ENCODE results near the gene NCF2.

Gene NCF2

DNA sequence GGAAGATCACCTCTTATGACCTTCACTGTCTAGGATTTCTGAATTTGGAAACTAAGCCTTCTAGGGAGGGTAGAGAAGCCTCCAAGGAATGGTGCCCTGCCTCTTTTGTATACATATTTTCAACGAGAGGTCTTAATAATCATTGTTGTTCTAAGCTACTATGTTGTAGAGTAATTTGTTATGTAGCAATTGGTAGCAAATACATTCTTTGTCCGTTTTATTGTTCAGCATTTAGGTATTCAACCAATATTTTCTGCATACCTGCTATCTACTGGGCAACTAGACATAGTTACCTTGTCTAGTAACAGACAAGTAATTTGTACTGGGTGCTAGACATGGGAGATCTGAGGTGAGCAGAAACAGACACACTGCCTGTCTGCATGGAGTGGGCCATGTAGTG, 20.8 kb upstream of the NCF2 start:
- FAIRE-seq, result no peak

DNA sequence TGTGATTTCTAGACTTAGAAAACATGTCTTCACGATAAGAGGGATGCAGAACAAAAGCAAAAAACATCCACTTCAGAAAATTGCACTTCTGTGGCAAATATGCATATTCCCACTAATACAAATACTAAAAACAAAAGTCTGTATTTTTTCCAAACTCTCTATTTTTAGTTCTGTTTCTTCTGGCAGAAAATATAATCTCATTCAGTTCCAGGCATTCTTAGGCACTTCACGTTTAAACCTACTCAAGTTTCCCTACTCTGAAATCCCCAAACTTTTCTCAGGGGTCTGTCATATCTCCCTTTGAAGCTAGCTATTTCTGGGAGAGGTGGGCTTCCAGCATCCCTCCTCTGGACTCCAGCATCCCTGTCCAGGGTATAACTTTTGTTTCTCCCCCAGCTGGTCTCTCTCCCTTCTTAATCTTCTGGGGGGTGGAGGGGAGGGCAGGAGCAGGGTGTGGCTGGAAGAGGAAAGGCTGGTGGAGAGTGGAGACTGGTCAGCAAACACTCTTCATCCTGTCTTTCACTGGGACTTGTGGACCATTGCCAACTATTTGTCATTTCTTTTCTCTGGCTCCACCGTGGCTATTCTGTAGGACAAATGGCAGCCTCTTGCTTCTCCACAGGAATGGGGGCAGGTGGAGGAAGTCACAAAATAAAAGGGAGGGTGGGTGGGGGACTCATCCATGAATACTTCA, 19.6 kb upstream of the NCF2 start:
- FAIRE-seq, result no peak

DNA sequence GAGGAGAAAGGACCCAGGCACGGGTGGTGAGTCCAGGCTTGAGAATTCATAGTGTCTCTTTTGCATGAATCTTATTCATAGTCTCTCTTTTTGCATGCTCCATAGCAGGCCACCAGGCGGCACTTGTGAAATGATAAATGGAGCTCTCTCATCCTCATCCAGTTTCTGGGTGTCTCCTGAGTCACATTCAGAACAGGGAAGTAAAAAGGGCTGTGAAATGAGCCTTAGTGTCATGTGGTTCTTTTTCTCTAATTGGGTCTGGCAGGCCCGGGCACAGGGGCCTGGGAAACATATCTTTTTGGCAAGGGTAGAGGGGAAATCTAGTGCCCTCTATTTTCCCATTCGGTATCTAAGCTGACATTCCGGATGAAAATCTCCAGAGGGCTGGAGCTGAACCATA, 19.1 kb upstream of the NCF2 start:
- no peak for FAIRE-seq

DNA sequence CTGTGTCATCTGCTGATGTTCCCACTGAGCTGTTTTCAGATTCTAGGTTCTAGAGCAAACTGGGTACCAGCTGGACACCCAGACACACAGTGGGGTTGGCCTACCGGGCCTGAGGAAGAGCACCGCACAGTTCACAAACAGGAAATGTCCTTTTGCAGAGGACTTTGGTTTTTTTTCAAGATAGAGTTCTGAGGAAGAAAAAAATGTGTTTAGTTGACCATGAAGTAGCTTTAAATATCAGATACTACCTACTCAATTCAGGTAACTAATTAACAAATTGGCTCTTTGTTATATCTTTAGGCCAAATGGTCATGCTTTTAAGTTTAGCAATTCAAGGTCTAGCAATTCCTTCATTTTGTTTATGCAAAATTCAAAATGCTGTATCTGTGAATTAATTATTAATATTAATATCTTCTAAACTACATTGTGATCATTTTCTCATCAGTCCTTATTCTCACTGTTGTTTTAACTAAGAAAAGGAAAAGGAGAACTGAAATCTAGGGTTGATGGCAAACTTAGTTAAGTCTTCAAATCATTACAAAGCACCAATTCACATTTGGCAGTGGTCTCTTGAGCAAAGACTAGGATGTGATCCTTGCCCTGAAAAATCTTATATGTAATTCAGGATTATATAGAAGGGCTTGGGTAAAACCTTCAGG, 17.2 kb upstream of the NCF2 start:
- FAIRE-seq, result no peak

GRCh38 chr1:183605904-183606303, 15.6 kb upstream of the NCF2 start:
- FAIRE-seq, result no peak

DNA sequence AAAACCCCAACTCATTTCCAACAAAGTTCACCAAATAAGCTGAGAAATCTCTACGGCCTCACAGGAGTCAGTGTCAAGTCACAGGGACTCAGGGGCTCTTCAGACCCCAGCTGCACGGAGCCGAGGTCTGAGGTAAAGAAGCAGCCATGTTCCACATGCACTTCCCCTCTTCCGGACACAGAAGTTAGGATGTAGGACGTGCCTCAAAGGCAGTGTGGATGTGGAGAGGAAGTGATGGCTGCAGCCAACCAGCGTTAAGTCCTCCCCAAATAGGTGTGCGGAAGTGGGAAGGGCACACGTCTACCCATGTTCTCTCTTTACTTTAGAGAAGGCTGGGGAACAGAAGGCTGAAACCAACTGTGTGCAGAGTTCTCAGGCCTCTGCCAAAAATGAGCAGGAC, 14.6 kb upstream of the NCF2 start:
- FAIRE-seq, result no peak

DNA sequence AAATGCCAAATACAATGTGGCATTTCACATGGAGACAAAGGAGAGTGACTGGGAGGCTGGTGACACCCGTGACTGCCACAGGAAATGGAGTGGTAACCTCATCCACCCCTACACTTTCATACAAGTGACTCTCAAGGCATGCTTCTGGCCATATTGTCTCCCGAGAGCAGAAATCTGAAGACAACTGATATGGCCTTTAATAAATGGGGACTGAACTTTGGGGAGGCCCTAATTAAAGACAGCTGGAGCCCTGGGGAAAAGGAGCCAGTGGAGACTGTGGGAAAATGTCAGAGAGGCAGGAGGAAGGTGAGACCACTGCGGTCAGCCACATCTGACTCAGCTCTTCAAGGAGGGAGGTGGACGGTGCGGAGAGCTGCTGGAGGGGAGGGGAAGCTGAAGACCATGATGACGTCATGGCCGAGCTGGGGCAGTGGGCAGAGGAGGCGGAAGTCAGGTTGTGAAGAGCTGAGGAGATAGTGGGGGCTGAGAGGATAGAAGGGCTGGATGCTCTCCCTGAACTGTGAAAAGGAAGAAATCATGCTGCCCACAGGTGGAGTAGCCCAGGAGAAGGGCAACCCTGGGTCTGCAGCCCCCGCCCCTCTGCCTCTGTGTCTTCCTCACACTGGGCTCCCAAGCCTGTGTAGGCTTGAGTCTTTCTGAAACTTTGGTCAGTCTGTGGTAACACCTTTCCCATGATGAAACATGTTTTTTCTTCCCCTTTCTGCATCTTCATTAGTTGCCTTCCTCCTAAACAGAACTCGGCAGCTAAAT, 14.0 kb upstream of the NCF2 start:
- no peak for FAIRE-seq

DNA sequence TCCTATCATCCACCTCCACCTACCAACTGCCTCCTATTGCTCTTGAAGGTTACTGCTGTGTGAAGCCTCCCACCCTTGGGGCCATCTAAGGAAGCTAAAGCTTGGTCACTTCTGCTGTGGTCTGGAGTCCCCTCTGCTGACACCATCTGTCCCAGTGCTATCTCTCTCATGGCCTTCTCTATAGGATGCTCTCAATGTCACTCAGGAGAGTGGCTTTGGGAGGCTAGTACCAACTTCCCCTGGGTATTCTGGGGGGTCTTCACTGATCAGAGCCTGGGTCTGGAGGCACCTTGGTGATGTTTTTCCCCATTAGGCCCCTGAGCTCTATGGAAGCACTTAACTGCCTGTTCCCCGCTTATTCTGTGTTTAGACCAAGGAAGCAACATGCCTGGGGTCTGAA, 12.3 kb upstream of the NCF2 start:
- FAIRE-seq, result no peak

- no peak for FAIRE-seq
These were observed 10.4 kb upstream of the NCF2 start for GRCh38 chr1:183600634-183601033.

DNA sequence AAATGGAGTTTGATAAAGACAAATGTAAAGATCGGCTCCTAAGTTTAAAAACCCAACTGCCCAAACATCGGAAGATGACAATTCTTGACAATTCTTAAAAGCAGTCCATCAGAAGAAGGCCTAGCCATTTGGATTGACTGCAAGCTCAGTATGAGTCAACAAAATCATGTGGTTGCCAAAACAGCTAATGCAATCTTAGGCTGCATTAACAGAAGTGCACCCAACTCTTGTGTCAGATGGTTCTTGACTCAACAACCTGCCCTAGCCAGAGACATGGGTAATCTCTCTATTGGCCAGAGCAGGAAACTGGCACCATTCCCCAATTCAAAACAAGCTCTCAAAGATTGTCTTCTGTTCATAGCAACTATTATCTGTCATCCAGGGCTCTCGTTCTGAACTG, 9.9 kb upstream of the NCF2 start:
- FAIRE-seq, result no peak

GRCh38 chr1:183598386-183598785, 8.1 kb upstream of the NCF2 start:
- no peak for FAIRE-seq

DNA sequence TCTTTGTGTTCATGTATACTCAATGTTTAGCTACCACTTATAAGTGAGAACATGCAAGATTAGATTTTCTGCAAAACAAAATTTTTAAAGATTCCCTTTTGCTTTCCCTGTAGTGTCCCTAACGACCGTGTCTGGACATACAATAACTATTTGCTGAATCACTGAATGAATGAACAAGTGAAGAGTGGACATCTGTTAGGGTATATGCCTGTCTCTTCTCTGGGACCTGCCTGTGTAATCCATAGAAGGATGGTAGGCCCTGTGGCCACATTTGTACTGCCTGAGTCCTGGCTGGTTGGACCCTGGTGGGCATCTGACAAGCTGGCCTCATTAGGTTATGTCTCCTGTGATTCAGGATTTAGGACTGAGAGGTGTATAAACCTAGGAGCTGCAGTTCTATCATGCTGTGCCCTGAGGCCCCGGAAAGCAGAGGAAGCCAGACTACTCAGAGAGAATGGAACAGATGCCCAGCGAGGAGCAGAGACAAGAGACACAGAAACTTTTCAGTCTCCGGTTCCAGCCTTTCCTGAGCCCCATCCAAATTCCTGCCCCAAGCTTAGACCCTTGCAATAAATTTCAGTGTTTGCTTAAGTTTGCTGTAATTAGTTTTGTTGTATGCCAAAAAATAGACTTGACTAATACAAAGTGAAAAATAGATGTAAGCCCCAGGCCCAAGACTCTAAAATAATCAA, 7.5 kb upstream of the NCF2 start:
- FAIRE-seq, result no peak

DNA sequence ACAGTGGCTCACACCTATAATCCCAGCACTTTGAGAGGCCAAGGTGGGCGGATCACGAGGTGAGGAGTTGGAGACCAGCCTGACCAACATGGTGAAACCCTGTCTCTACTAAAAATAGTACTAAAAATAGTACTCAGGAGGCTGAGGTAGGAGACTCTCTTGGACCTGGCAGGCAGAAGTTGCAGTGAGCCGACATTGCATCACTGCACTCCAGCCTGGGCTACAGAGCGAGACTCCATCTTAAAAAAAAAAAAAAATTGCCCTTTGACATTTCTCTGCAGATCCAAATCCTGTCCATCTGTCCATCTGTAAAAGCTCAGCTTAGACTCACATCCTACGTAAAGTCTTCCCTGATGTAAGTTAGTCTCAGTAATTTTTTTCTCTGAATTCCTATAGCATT, 6.2 kb upstream of the NCF2 start:
- no peak for FAIRE-seq

GRCh38 chr1:183595537-183595936, 5.3 kb upstream of the NCF2 start:
- FAIRE-seq, result no peak

DNA sequence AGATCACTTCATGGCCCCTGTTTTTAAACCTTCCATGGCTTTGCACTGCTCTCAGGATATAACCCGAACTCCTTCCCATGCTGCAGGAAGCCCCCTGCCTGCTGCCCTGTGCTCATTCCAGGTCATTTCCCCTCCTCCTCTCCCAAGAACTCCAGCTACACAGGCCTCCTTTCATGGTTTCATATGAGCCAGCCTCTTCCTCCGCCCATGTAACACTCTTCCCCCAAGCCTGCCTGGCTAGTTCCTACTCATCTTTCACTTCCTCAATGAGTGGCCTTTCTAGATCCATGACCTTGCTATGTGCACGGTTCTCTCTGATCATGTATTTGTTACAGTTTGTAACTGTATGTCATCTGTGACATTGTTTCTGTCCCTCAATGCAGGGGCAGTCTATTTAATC, 3.1 kb upstream of the NCF2 start:
- FAIRE-seq, result no peak

- no peak for FAIRE-seq
These were observed 2.5 kb upstream of the NCF2 start for GRCh38 chr1:183592733-183593132.

- no peak for FAIRE-seq
These were observed 400 bp downstream of the NCF2 start for GRCh38 chr1:183589874-183590243.

DNA sequence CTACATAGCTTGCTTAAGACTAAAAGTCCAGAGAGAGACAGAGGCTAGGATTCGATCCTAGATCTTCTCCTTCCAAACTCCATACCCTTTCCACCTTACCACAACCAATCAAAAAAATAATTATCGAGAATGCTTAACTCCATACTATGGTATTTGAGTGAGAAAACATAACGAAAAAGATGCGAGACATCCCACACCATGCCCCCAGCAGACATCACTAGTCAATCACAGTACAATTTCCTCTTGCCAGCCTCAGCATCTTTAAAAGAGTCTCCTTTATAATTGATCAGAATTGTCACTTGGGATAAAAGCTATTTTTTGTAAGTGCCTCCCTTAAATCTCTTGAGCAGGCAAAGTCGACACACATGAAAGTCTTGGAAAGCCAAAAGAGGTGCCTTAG, 875 bp downstream of the NCF2 start:
- FAIRE-seq, result no peak

- no peak for FAIRE-seq
These were observed 1.4 kb downstream of the NCF2 start for GRCh38 chr1:183588827-183589226.

DNA sequence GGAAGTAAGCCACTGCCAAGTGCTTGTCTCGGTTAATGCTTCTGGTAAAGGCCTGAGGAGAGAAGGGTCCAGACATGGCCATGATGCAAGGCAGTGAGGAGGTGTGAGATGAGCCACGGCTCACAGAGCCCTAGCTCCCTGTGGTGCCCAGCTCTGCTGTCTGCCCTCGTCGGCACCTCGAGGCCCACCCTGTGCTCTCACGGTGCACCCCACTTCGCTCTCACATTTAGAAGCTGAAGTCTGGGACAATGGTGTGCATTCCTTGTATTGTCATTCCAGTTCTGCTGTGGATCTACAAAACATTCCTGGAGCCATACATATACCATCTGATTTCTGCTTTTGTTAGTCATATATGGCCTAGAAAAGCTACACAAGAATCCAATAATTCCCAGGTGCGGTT, 3.3 kb downstream of the NCF2 start:
- FAIRE-seq, result no peak

GRCh38 chr1:183586455-183586854, 3.8 kb downstream of the NCF2 start:
- FAIRE-seq, result no peak

DNA sequence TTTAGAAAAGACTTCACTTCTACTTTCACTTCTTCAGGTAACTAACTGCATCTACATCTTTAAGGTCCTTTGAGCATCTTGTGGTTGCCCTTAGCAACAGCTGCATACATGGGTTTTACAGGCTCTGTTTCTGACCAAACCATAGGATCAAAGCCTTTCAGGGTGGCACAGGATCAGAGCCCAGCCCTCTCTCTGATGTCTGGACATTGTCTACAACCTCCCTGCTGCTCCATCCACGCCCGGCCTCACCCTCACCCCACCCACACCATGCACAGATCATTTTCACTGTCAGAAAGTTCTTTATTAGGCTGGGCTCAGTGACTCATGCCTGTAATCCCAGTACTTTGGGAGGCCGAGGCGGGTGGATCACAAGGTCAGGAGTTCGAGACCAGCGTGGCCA, 5.2 kb downstream of the NCF2 start:
- no peak for FAIRE-seq

DNA sequence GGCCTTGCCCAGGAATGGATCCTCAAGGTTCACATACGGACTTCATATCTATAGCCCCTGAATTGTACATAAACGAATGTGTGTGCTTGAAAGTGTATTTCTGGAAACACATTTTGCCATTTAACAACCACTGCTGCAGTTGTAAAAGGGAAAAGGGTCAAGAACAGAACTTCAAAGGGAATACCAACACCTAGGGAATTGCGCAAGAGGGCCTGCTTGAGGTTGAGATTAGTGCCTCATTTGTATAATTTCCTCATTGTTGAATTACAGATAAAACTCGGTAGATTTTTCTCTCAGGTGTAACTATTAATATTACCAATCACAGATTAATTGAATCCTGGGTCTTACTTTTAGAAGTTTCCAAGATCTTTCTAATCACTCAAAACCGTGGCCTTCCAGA, 6.1 kb downstream of the NCF2 start:
- no peak for FAIRE-seq

DNA sequence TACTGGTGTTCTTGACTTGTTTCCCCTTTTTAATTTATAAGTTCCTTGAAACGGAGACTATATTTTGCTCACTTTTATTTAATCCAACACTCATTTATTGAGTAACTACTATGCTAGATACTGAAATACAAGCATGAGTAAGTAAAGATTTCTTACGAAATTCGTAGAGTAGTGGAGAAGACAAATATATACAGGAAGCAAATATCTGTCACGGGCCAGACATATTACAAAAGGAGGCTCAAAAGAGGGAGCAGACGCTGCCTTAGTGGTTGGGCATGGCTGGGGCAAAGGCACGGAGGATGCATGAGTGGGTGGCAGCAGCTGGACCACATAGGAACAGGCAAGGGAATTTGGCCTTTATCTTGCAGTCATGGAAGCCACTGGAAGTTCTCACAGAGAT, 6.8 kb downstream of the NCF2 start:
- no peak for FAIRE-seq

All from A204.1 (cell line).